ENCODE data around the gene TBC1D1.

The TBC1D1 gene

DNA sequence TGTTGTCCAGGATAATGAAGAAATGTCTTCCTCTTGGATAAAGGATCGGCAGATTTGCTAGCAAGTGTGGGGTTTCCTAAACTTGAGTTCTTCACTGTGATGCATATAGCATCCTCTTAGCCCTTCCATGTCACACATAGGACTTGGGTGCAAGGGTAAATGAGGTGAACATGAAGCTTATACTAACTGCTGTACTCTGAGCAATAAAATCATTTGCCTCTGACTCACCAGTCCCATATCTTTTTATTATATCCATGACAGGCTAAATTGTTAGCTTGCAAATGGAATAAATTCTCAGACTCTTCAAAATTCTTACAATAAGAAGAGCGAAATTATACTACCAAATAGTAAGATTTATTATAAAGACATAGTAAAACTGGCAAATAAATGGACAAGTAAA lies 14.7 kb upstream of the TBC1D1 start:
- TF ChIP-seq, protein P1, sequence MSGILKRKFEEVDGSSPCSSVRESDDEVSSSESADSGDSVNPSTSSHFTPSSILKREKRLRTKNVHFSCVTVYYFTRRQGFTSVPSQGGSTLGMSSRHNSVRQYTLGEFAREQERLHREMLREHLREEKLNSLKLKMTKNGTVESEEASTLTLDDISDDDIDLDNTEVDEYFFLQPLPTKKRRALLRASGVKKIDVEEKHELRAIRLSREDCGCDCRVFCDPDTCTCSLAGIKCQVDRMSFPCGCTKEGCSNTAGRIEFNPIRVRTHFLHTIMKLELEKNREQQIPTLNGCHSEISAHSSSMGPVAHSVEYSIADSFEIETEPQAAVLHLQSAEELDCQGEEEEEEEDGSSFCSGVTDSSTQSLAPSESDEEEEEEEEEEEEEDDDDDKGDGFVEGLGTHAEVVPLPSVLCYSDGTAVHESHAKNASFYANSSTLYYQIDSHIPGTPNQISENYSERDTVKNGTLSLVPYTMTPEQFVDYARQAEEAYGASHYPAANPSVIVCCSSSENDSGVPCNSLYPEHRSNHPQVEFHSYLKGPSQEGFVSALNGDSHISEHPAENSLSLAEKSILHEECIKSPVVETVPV (CRISPR knock-in tag; IDR thresholded peaks at IDR 0.05): no peak
- TF ChIP-seq ZC3H10 (CRISPR knock-in tag; IDR thresholded peaks at IDR 0.05): no peak
- no peak for TF ChIP-seq ISL1 (CRISPR knock-in tag; IDR thresholded peaks at IDR 0.05)
- no peak for TF ChIP-seq CSDC2 (CRISPR knock-in tag; IDR thresholded peaks at IDR 0.05)
- TF ChIP-seq, protein P2, sequence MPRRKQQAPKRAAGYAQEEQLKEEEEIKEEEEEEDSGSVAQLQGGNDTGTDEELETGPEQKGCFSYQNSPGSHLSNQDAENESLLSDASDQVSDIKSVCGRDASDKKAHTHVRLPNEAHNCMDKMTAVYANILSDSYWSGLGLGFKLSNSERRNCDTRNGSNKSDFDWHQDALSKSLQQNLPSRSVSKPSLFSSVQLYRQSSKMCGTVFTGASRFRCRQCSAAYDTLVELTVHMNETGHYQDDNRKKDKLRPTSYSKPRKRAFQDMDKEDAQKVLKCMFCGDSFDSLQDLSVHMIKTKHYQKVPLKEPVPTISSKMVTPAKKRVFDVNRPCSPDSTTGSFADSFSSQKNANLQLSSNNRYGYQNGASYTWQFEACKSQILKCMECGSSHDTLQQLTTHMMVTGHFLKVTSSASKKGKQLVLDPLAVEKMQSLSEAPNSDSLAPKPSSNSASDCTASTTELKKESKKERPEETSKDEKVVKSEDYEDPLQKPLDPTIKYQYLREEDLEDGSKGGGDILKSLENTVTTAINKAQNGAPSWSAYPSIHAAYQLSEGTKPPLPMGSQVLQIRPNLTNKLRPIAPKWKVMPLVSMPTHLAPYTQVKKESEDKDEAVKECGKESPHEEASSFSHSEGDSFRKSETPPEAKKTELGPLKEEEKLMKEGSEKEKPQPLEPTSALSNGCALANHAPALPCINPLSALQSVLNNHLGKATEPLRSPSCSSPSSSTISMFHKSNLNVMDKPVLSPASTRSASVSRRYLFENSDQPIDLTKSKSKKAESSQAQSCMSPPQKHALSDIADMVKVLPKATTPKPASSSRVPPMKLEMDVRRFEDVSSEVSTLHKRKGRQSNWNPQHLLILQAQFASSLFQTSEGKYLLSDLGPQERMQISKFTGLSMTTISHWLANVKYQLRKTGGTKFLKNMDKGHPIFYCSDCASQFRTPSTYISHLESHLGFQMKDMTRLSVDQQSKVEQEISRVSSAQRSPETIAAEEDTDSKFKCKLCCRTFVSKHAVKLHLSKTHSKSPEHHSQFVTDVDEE (CRISPR knock-in tag; IDR thresholded peaks at IDR 0.05): no peak
- TF ChIP-seq, protein P3, sequence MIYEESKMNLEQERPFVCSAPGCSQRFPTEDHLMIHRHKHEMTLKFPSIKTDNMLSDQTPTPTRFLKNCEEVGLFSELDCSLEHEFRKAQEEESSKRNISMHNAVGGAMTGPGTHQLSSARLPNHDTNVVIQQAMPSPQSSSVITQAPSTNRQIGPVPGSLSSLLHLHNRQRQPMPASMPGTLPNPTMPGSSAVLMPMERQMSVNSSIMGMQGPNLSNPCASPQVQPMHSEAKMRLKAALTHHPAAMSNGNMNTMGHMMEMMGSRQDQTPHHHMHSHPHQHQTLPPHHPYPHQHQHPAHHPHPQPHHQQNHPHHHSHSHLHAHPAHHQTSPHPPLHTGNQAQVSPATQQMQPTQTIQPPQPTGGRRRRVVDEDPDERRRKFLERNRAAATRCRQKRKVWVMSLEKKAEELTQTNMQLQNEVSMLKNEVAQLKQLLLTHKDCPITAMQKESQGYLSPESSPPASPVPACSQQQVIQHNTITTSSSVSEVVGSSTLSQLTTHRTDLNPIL (CRISPR knock-in tag; IDR thresholded peaks at IDR 0.05; ENCODE audit: low read depth): no peak
- no peak for TF ChIP-seq ARNTL (CRISPR knock-in tag; IDR thresholded peaks at IDR 0.05; ENCODE audit: borderline replicate concordance, low read depth)
- TF ChIP-seq ZNF565 (CRISPR knock-in tag; conservative IDR thresholded peaks at IDR 0.05; ENCODE audit: low read depth): no peak
- TF ChIP-seq TCF4 (CRISPR knock-in tag; IDR thresholded peaks at IDR 0.05; ENCODE audit: borderline replicate concordance): no peak
- no peak for TF ChIP-seq ZFP3 (CRISPR knock-in tag; IDR thresholded peaks at IDR 0.05)
- TF ChIP-seq, protein P4, sequence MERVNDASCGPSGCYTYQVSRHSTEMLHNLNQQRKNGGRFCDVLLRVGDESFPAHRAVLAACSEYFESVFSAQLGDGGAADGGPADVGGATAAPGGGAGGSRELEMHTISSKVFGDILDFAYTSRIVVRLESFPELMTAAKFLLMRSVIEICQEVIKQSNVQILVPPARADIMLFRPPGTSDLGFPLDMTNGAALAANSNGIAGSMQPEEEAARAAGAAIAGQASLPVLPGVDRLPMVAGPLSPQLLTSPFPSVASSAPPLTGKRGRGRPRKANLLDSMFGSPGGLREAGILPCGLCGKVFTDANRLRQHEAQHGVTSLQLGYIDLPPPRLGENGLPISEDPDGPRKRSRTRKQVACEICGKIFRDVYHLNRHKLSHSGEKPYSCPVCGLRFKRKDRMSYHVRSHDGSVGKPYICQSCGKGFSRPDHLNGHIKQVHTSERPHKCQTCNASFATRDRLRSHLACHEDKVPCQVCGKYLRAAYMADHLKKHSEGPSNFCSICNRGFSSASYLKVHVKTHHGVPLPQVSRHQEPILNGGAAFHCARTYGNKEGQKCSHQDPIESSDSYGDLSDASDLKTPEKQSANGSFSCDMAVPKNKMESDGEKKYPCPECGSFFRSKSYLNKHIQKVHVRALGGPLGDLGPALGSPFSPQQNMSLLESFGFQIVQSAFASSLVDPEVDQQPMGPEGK (CRISPR knock-in tag; IDR thresholded peaks at IDR 0.05; ENCODE audit: borderline replicate concordance): no peak
- no peak for TF ChIP-seq TOX (CRISPR knock-in tag; IDR thresholded peaks at IDR 0.05; ENCODE audit: borderline replicate concordance)
- TF ChIP-seq, protein P5, sequence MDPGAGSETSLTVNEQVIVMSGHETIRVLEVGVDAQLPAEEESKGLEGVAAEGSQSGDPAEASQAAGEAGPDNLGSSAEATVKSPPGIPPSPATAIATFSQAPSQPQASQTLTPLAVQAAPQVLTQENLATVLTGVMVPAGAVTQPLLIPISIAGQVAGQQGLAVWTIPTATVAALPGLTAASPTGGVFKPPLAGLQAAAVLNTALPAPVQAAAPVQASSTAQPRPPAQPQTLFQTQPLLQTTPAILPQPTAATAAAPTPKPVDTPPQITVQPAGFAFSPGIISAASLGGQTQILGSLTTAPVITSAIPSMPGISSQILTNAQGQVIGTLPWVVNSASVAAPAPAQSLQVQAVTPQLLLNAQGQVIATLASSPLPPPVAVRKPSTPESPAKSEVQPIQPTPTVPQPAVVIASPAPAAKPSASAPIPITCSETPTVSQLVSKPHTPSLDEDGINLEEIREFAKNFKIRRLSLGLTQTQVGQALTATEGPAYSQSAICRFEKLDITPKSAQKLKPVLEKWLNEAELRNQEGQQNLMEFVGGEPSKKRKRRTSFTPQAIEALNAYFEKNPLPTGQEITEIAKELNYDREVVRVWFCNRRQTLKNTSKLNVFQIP (CRISPR knock-in tag; IDR thresholded peaks at IDR 0.05; ENCODE audit: borderline replicate concordance, low read depth): no peak
- no peak for TF ChIP-seq PPARA (CRISPR knock-in tag; IDR thresholded peaks at IDR 0.05; ENCODE audit: borderline replicate concordance)
- TF ChIP-seq SNAI2 (CRISPR knock-in tag; IDR thresholded peaks at IDR 0.05): no peak
- TF ChIP-seq ZNF8 (CRISPR knock-in tag; IDR thresholded peaks at IDR 0.05): no peak
- TF ChIP-seq ZNF70 (CRISPR knock-in tag; IDR thresholded peaks at IDR 0.05): no peak
- ATAC-seq: no peak

DNA sequence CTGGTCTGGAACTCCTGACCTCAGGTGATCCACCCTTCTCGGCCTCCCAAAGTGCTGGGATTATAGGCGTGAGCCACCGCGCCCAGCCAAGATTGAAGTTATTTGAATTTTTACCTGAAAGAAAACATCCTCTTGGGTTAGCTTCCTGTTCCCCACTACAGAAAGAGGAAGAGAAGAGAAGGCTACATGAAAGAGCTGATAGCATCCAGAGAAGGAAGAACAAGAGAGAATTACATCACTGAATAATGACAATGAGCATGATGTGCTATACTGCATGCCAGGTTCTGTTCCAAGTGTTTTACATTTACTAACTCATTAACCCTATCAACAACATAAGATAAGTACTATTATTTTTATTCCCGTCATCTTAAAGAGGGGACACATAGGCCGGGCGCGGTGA lies 11.5 kb upstream of the TBC1D1 start:
- TF ChIP-seq BACH2 (CRISPR knock-in tag; IDR thresholded peaks at IDR 0.05; ENCODE audit: borderline replicate concordance) (no peak), ZFP30 (CRISPR knock-in tag; IDR thresholded peaks at IDR 0.05) (no peak), ZNF70 (CRISPR knock-in tag; IDR thresholded peaks at IDR 0.05) (no peak), GLIS3 (CRISPR knock-in tag; IDR thresholded peaks at IDR 0.05) (no peak), RARB (CRISPR knock-in tag; IDR thresholded peaks at IDR 0.05) (no peak), TOX (CRISPR knock-in tag; IDR thresholded peaks at IDR 0.05; ENCODE audit: borderline replicate concordance) (no peak), TCF4 (CRISPR knock-in tag; IDR thresholded peaks at IDR 0.05; ENCODE audit: borderline replicate concordance) (no peak), ZNF8 (CRISPR knock-in tag; IDR thresholded peaks at IDR 0.05) (no peak)
- TF ChIP-seq, protein P1 (CRISPR knock-in tag; IDR thresholded peaks at IDR 0.05): no peak
- TF ChIP-seq, protein P2 (CRISPR knock-in tag; IDR thresholded peaks at IDR 0.05): no peak
- TF ChIP-seq, protein P3 (CRISPR knock-in tag; IDR thresholded peaks at IDR 0.05; ENCODE audit: low read depth): no peak

More for the DNA sequence above, 11.5 kb upstream of the TBC1D1 start:
- no peak for ATAC-seq
